ENCODE measurements around the gene TNN.
"Not testable (repeated sequence)": the region's sequence is repeated elsewhere in the genome, so short reads cannot be mapped to it uniquely, and the experiment has no call there.

The TNN gene

GRCh38 chr1:175067362-175068106 lies at the start of gene TNN:
TNN (plus strand) TSS chr1:175067833; CDS start chr1:175077419, 9,586 bp downstream.
- DNase-seq: no peak

- no peak for DNase-seq
Measured at GRCh38 chr1:175019524-175019923, 48.1 kb upstream of the TNN start.

GRCh38 chr1:175023043-175023921 lies 44.4 kb upstream of the TNN start, which contains the start of gene MRPS14:
MRPS14 (minus strand) TSS chr1:175023425; CDS start chr1:175023408, 17 bp downstream.
- DNase-seq: peak; percentile 89

GRCh38 chr1:175023922-175024242 lies 43.8 kb upstream of the TNN start:
- not testable (repeated sequence) for DNase-seq

GRCh38 chr1:175024773-175025172 lies 42.9 kb upstream of the TNN start:
- DNase-seq: no peak

GRCh38 chr1:175033953-175034352 lies 33.7 kb upstream of the TNN start:
- DNase-seq: no peak

GRCh38 chr1:175034775-175035174 lies 32.9 kb upstream of the TNN start:
- no peak for DNase-seq

GRCh38 chr1:175035865-175036264 lies 31.8 kb upstream of the TNN start:
- no peak for DNase-seq

GRCh38 chr1:175036476-175036875 lies 31.2 kb upstream of the TNN start:
- DNase-seq: no peak

GRCh38 chr1:175037416-175037815 lies 30.2 kb upstream of the TNN start:
- no peak for DNase-seq

- no peak for DNase-seq
Measured at GRCh38 chr1:175040324-175040879, 27.2 kb upstream of the TNN start.

- no peak for DNase-seq
Measured at GRCh38 chr1:175042650-175043049, 25.0 kb upstream of the TNN start.

GRCh38 chr1:175043824-175044223 lies 23.8 kb upstream of the TNN start:
- DNase-seq: no peak

GRCh38 chr1:175044591-175044990 lies 23.0 kb upstream of the TNN start:
- not testable (repeated sequence) for DNase-seq

GRCh38 chr1:175045097-175045496 lies 22.5 kb upstream of the TNN start:
- no peak for DNase-seq

GRCh38 chr1:175045519-175045918 lies 22.1 kb upstream of the TNN start:
- no peak for DNase-seq

GRCh38 chr1:175050992-175051391 lies 16.6 kb upstream of the TNN start:
- DNase-seq: no peak

GRCh38 chr1:175054736-175055135 lies 12.9 kb upstream of the TNN start:
- DNase-seq: no peak

- no peak for DNase-seq
Measured at GRCh38 chr1:175062339-175062738, 5.3 kb upstream of the TNN start.

- no peak for DNase-seq
Measured at GRCh38 chr1:175062858-175063257, 4.8 kb upstream of the TNN start.

- DNase-seq: no peak
Measured at GRCh38 chr1:175070818-175071217, 3.2 kb downstream of the TNN start.

- no peak for DNase-seq
Measured at GRCh38 chr1:175071276-175071943, 3.8 kb downstream of the TNN start.
